CD14-positive monocyte (primary cell): ENCODE results near the gene SNAP29. TPM values are rescaled to one million over a fixed set of nuclear protein-coding genes. Genes with fewer than 3 reads are reported as not detected.
"Not testable (repeated sequence)": the region's sequence is repeated elsewhere in the genome, so short reads cannot be mapped to it uniquely, and the experiment has no call there.

Source experiments
- DNase-seq, 3 donors: peaks; one replicate each; pipeline ENCODE4 v3.0.0-alpha.2; 2011 to 2022
- H2AFZ ChIP-seq: 2 replicates; pipeline ENCODE4 v1.6.0; 2012; ENCODE audit warnings: mild to moderate bottlenecking, low read depth, low read length, inconsistent platforms; ENCODE audit not compliant: insufficient read depth, poor library complexity, severe bottlenecking
- H3K27ac ChIP-seq, 2 donors: 1 replicate in 1 of 2; 2 replicates in 1 of 2; pipeline ENCODE4 v1.5.1; 2012 to 2013; ENCODE audit warnings: low read length in 2 of 2, control low read depth in 1 of 2, inconsistent platforms in 1 of 2, low read depth in 1 of 2, mild to moderate bottlenecking in 1 of 2
- H3K27me3 ChIP-seq, 2 donors: one replicate each; pipeline versions ENCODE4 v1.6.0 to v1.6.1; 2011 to 2013; ENCODE audit warnings: low read length in 2 of 2; ENCODE audit not compliant: control insufficient read depth in 2 of 2, insufficient read depth in 2 of 2
- H3K36me3 ChIP-seq, 2 donors: replicated peaks in 1 of 2; 1 replicate in 1 of 2; 2 replicates in 1 of 2; pipeline versions ENCODE4 v1.5.1 to v1.6.1; 2012 to 2013; ENCODE audit warnings: low read length in 2 of 2, control low read depth in 1 of 2, inconsistent platforms in 1 of 2, mild to moderate bottlenecking in 1 of 2; ENCODE audit not compliant: insufficient read depth in 2 of 2, control insufficient read depth in 1 of 2
- H3K4me1 ChIP-seq, 2 donors: 1 replicate in 1 of 2; 2 replicates in 1 of 2; pipeline versions ENCODE4 v1.5.1 to v1.6.1; 2012 to 2013; ENCODE audit warnings: low read length in 2 of 2, control low read depth in 1 of 2, inconsistent platforms in 1 of 2, mild to moderate bottlenecking in 1 of 2, moderate library complexity in 1 of 2; ENCODE audit not compliant: insufficient read depth in 2 of 2, control insufficient read depth in 1 of 2
- H3K4me2 ChIP-seq: replicated peaks from 2 replicates; pipeline ENCODE3; 2012; ENCODE audit warnings: low read length, moderate library complexity, mild to moderate bottlenecking; ENCODE audit not compliant: poor library complexity, severe bottlenecking; ENCODE audit errors: extremely low read depth
- H3K4me3 ChIP-seq, 3 experiments: fragments of 200-600 bp in 1 of 3; sonication (generic) in 1 of 3; replicated peaks in 1 of 3; 1 replicate in 2 of 3; 2 replicates in 1 of 3; pipeline ENCODE4 v1.5.1; 2011 to 2013; ENCODE audit warnings: low read length in 3 of 3, mild to moderate bottlenecking in 3 of 3, control low read depth in 2 of 3, low read depth in 2 of 3, inconsistent platforms in 1 of 3, moderate library complexity in 1 of 3
- H3K79me2 ChIP-seq: 2 replicates; pipeline ENCODE4 v1.6.0; 2012; ENCODE audit warnings: mild to moderate bottlenecking, control low read depth, inconsistent platforms, low read length, moderate library complexity; ENCODE audit not compliant: insufficient read depth
- H3K9ac ChIP-seq: 2 replicates; pipeline ENCODE4 v1.6.0; 2017; ENCODE audit warnings: low read length, mild to moderate bottlenecking; ENCODE audit not compliant: insufficient read depth, poor library complexity, severe bottlenecking
- H3K9me3 ChIP-seq, 2 donors: replicated peaks in 1 of 2; 1 replicate in 1 of 2; 2 replicates in 1 of 2; pipeline versions ENCODE4 v1.5.1 to v1.6.1; 2012 to 2013; ENCODE audit warnings: low read length in 2 of 2, control low read depth in 1 of 2; ENCODE audit not compliant: control insufficient read depth in 1 of 2, insufficient read depth in 1 of 2
- H4K20me1 ChIP-seq: 2 replicates; pipeline ENCODE4 v1.6.0; 2012; ENCODE audit warnings: mild to moderate bottlenecking, low read length, control low read depth, moderate library complexity; ENCODE audit not compliant: insufficient read depth
- H3K27ac Mint-ChIP-seq, 7 donors: one replicate each; pipeline ENCODE4 v1.8.0; 2020; ENCODE audit warnings: mild to moderate bottlenecking in 7 of 7, mixed read lengths in 7 of 7, moderate library complexity in 6 of 7, inconsistent platforms in 2 of 7
- H3K27me3 Mint-ChIP-seq, 3 donors: one replicate each; pipeline ENCODE4 v1.8.0; 2021 to 2022; ENCODE audit warnings: low read depth in 3 of 3, mild to moderate bottlenecking in 3 of 3, mixed read lengths in 3 of 3, moderate library complexity in 3 of 3, inconsistent platforms in 1 of 3
- H3K36me3 Mint-ChIP-seq, 2 donors: one replicate each; pipeline ENCODE4 v1.8.0; 2020; ENCODE audit warnings: mixed read lengths in 2 of 2, inconsistent platforms in 1 of 2, mild to moderate bottlenecking in 1 of 2
- H3K4me1 Mint-ChIP-seq: one replicate; pipeline ENCODE4 v1.8.0; 2020; ENCODE audit warnings: mild to moderate bottlenecking, mixed read lengths
- H3K4me3 Mint-ChIP-seq, 2 donors: one replicate each; pipeline ENCODE4 v1.8.0; 2020; ENCODE audit warnings: mild to moderate bottlenecking in 2 of 2, mixed read lengths in 2 of 2, moderate library complexity in 1 of 2
- H3K9me3 Mint-ChIP-seq, 7 donors: one replicate each; pipeline ENCODE4 v1.8.0; 2020 to 2022; ENCODE audit warnings: mixed read lengths in 7 of 7, mild to moderate bottlenecking in 6 of 7, moderate library complexity in 6 of 7, inconsistent platforms in 2 of 7
- CTCF ChIP-seq: fragments of 200-600 bp; IDR thresholded peaks from one replicate; pipeline ENCODE4 v1.8.0; 2022; ENCODE audit warnings: antibody characterized with exemption, mild to moderate bottlenecking
- WGBS: methylation state at CpG from one replicate; pipeline ENCODE4 v1.1.5; 2013; ENCODE audit warnings: missing lambda C conversion rate; ENCODE audit not compliant: insufficient coverage; 5-methylcytosine and 5-hydroxymethylcytosine counted together
- intact Hi-C, 2 donors: fragments of 100-400 bp; cut with micrococcal nuclease; formaldehyde crosslinking; loops; one replicate each; pipeline versions ENCODE4 v1.15.0 to v1.15.1; 2023
- polyA plus RNA-seq, 3 donors: library from polyadenylated mRNA; depleted of rRNA in 1 of 3; unstranded in 2 of 3; stranded (reverse) in 1 of 3; fragments of 300-500 nt in 2 of 3; fragments of >200 nt in 1 of 3; fragmentation: Illumina TruSeq in 2 of 3; gene quantifications; 1 replicate in 2 of 3; 2 replicates in 1 of 3; pipeline ENCODE4 v1.2.3, GENCODE V29; 2012 to 2021

Gene SNAP29
- polyA plus RNA-seq, 3 donors = 22.3 to 32.8 (median 28.9) TPM

GRCh38 chr22:20899827-20900423, 41.1 kb downstream of the SNAP29 start:
- no peak for TF ChIP-seq CTCF
- Histone ChIP-seq H3K36me3 (no peaks in the 10 kb centered on the region), H2AFZ (no peak overlapping the region), H3K9ac (no peak overlapping the region), H3K27ac (no peak overlapping the region), H3K9me3 (no peaks in the 10 kb centered on the region), H3K27me3 (no peaks in the 10 kb centered on the region), H4K20me1 (no peaks in the 10 kb centered on the region), H3K4me2 (no peak overlapping the region), H3K4me1 (peaks cover 13 to 15% of the 10 kb centered on the region in 2 donors), H3K79me2 (no peaks in the 10 kb centered on the region), H3K4me3 (no peak overlapping the region)
- H3K27ac Mint-ChIP-seq = peak overlapping the region in 1 of 7 donors; percentile 27
- H3K9me3 Mint-ChIP-seq = no peaks in the 10 kb centered on the region
- intact Hi-C loops = no loop called here
- no peak overlapping the region for H3K4me3 Mint-ChIP-seq
- no peaks in the 10 kb centered on the region for H3K36me3 Mint-ChIP-seq
- peaks cover 16% of the 10 kb centered on the region for H3K4me1 Mint-ChIP-seq
- no peak for DNase-seq
- H3K27me3 Mint-ChIP-seq = peaks cover 2 to 5% (median 3%) of the 10 kb centered on the region in 3 donors
- 100% methylated on average over 2 of the region's 7 CpGs for WGBS

- DNase-seq, H3K9me3 Mint-ChIP-seq, H3K27me3 ChIP-seq, H3K79me2 ChIP-seq, H3K4me2 ChIP-seq, H3K27ac ChIP-seq, H3K4me3 ChIP-seq, H4K20me1 ChIP-seq, H3K9me3 ChIP-seq, H3K27me3 Mint-ChIP-seq, H3K9ac ChIP-seq, H3K36me3 ChIP-seq, H2AFZ ChIP-seq, H3K36me3 Mint-ChIP-seq, H3K4me3 Mint-ChIP-seq, intact Hi-C loops: not testable (repeated sequence)
- 89% methylated on average over 3 of the region's 18 CpGs for WGBS
- H3K27ac Mint-ChIP-seq = peak overlapping the region in 1 of 7 donors; percentile 56
- peaks cover 20 to 24% of the 10 kb centered on the region in 2 donors for H3K4me1 ChIP-seq
- H3K4me1 Mint-ChIP-seq = peaks cover 26% of the 10 kb centered on the region
These were observed 42.6 kb downstream of the SNAP29 start for GRCh38 chr22:20901093-20902033.
